Adrenal gland (tissue), 12 donors: ENCODE data around the gene TMEM273. TPM values are rescaled to one million over a fixed set of nuclear protein-coding genes. Genes with fewer than 3 reads are reported as not detected.

Experiments used
- DNase-seq, 7 donors: peaks; one replicate each; pipeline ENCODE4 v3.0.0-alpha.2; 2019 to 2020
- H3K27ac ChIP-seq, 5 donors: fragments of 200-600 bp; sonication (generic) in 4 of 5; 1 replicate in 3 of 5; 2 replicates in 2 of 5; pipeline versions ENCODE4 v1.5.1 to v1.8.0; 2016 to 2020; ENCODE audit warnings: mild to moderate bottlenecking in 1 of 5
- H3K27me3 ChIP-seq: fragments of 200-600 bp; 2 replicates; pipeline ENCODE4 v1.8.0; 2021
- H3K36me3 ChIP-seq, 2 donors: fragments of 200-600 bp; replicated peaks in 1 of 2; 1 replicate in 1 of 2; 2 replicates in 1 of 2; pipeline versions ENCODE4 v1.5.1 to v1.8.0; 2018 to 2022
- H3K4me1 ChIP-seq, 2 donors: fragments of 200-600 bp; replicated peaks in 1 of 2; 1 replicate in 1 of 2; 2 replicates in 1 of 2; pipeline versions ENCODE4 v1.5.1 to v1.8.0; 2018 to 2021
- H3K4me3 ChIP-seq, 4 donors: fragments of 200-600 bp; sonication (generic) in 3 of 4; one replicate each; pipeline ENCODE4 v1.5.1; 2016 to 2018
- H3K9me3 ChIP-seq, 3 donors: fragments of 200-600 bp; sonication (generic) in 1 of 3; replicated peaks in 1 of 3; 1 replicate in 2 of 3; 2 replicates in 1 of 3; pipeline versions ENCODE4 v1.5.1 to v1.8.0; 2016 to 2021
- CTCF ChIP-seq, 6 experiments: fragments of 450-650 bp in 4 of 6; fragments of 200-600 bp in 2 of 6; sonication (generic) in 1 of 6; IDR thresholded peaks; 1 replicate in 5 of 6; 2 replicates in 1 of 6; pipeline versions ENCODE4 v1.5.1 to v1.8.0; 2016 to 2021; ENCODE audit warnings: antibody characterized with exemption in 6 of 6, mild to moderate bottlenecking in 2 of 6, moderate library complexity in 1 of 6
- POLR2A ChIP-seq, 2 donors: fragments of 450-650 bp; IDR thresholded peaks; one replicate each; pipeline ENCODE4 v1.6.1; 2017; ENCODE audit warnings: antibody characterized with exemption in 2 of 2, mild to moderate bottlenecking in 2 of 2, moderate library complexity in 1 of 2
- WGBS, 4 donors: extraction: QIAGEN DNeasy Blood & Tissue Kit in 2 of 4; methylation state at CpG; one replicate each; pipeline versions ENCODE4 v1.1.5 to v1.1.7; 2013 to 2017; 5-methylcytosine and 5-hydroxymethylcytosine counted together
- intact Hi-C, 2 donors: fragments of 100-400 bp; cut with DNase I; formaldehyde crosslinking; loops; one replicate each; pipeline versions ENCODE4 v1.14.1 to v1.15.0; 2022 to 2023
- polyA plus RNA-seq, 3 donors: library from polyadenylated mRNA; stranded (reverse); fragments of 200-250 nt in 2 of 3; fragments of 350-450 nt in 1 of 3; fragmentation: Illumina TruSeq in 1 of 3; extraction: RNeasy Lipid Tissue Mini Kit (QIAGEN cat#74804) in 1 of 3; gene quantifications; one replicate each; pipeline ENCODE4 v1.2.3, GENCODE V29; 2013 to 2014
- total RNA-seq, 9 donors: library from RNA; depleted of rRNA in 4 of 9; stranded (reverse); fragments of >200 nt in 4 of 9; fragments of 120-200 nt in 1 of 9; fragmentation: NEBNext Ultra II Directional in 1 of 9; extraction: Animal tissue kit (Norgen Biotek cat#: 25700) in 1 of 9; gene quantifications; one replicate each; pipeline versions ENCODE4 v1.1.0 to v1.2.4, GENCODE V29; 2013 to 2023
- donor health status: healthy with polysubstance abuse.
- donor health status: Bipolar disorder and iron deficiency.
- donor health status: DM: yes; HTN: yes; CAD: no.
- donor health status: DM: no; HTN: no; CAD: no.
- donor health status: DM: no; HTN: no; CAD: no.
- donor health status: DM: yes; HTN: yes; CAD: no.

Gene TMEM273
- total and polyA plus RNA-seq, 12 donors, result 2.0 to 10.0 (median 5.8) TPM; not detected in 1

GRCh38 chr10:49166484-49167400 lies 21.4 kb downstream of the TMEM273 start:
- Histone ChIP-seq H3K27ac (no peak overlapping the region), H3K4me3 (no peak overlapping the region), H3K9me3 (no peaks in the 10 kb centered on the region), H3K4me1 (no peaks in the 10 kb centered on the region), H3K36me3 (no peaks in the 10 kb centered on the region), H3K27me3 (no peaks in the 10 kb centered on the region)
- TF ChIP-seq POLR2A (IDR thresholded peaks at IDR 0.05) (no peak), CTCF (IDR thresholded peaks at IDR 0.05) (no peak)
- peak in 1 of 7 donors; percentile 41 for DNase-seq
- intact Hi-C loops, result loop anchor here in 1 of 2 donors (10.0 kb wide), 1 partner anchor 512 kb away; no protein-coding TSS in a partner anchor
- WGBS, 4 donors, result 86 to 88% (median 87%) methylated on average over 10 to 14 of the region's 14 CpGs

GRCh38 chr10:49165821-49166483 lies 22.2 kb downstream of the TMEM273 start:
- DNase-seq, result peak in 1 of 7 donors; percentile 38
- TF ChIP-seq CTCF (IDR thresholded peaks at IDR 0.05) (no peak), POLR2A (IDR thresholded peaks at IDR 0.05) (no peak)
- Histone ChIP-seq H3K4me1 (no peaks in the 10 kb centered on the region), H3K9me3 (no peaks in the 10 kb centered on the region), H3K27ac (no peak overlapping the region), H3K27me3 (no peaks in the 10 kb centered on the region), H3K36me3 (no peaks in the 10 kb centered on the region), H3K4me3 (no peak overlapping the region)
- WGBS, 4 donors, result 80 to 89% (median 86%) methylated on average over 14 of the region's 14 CpGs
- intact Hi-C loops, result loop anchor here in 1 of 2 donors (10.0 kb wide), 1 partner anchor 511 kb away; no protein-coding TSS in a partner anchor

- H3K27ac ChIP-seq, result no peak overlapping the region
- no peak overlapping the region for H3K4me3 ChIP-seq
- H3K4me1 ChIP-seq, result no peaks in the 10 kb centered on the region
- H3K27me3 ChIP-seq, result no peaks in the 10 kb centered on the region
- H3K9me3 ChIP-seq, result no peaks in the 10 kb centered on the region
- intact Hi-C loops, result loop anchor here in 1 of 2 donors (10.0 kb wide), 1 partner anchor 510 kb away; no protein-coding TSS in a partner anchor
- H3K36me3 ChIP-seq, result no peaks in the 10 kb centered on the region
- 75 to 81% (median 78%) methylated on average over 5 to 7 of the region's 7 CpGs for WGBS, 4 donors
- DNase-seq, result peak in 1 of 7 donors; percentile 31
- TF ChIP-seq CTCF (IDR thresholded peaks at IDR 0.05) (no peak), POLR2A (IDR thresholded peaks at IDR 0.05) (no peak)
These were observed 22.9 kb downstream of the TMEM273 start for GRCh38 chr10:49165259-49165658.

GRCh38 chr10:49164559-49165188 lies 23.5 kb downstream of the TMEM273 start:
- DNase-seq, result peak in 6 of 7 donors; percentile 36 to 70 (median 58)

More at GRCh38 chr10:49164559-49165188, 23.5 kb downstream of the TMEM273 start:
- no peak for TF ChIP-seq POLR2A (IDR thresholded peaks at IDR 0.05)
- peak; percentile 55 to 83 (median 80) for TF ChIP-seq CTCF (IDR thresholded peaks at IDR 0.05)
- no peaks in the 10 kb centered on the region for H3K9me3 ChIP-seq
- no peaks in the 10 kb centered on the region for H3K4me1 ChIP-seq
- no peak overlapping the region for H3K4me3 ChIP-seq
- no peaks in the 10 kb centered on the region for H3K36me3 ChIP-seq
- WGBS, 4 donors, result 49 to 62% (median 53%) methylated on average over 9 of the region's 9 CpGs
- intact Hi-C loops, result loop anchor here (5.0 to 10.0 kb wide), 3 partner anchors 182 to 510 kb away; no protein-coding TSS in a partner anchor
- H3K27ac ChIP-seq, result no peak overlapping the region
- H3K27me3 ChIP-seq, result no peaks in the 10 kb centered on the region
